HG03521 (cell line): Measurements from ENCODE around the gene MNDA.
"Not testable (repeated sequence)": the region's sequence is repeated elsewhere in the genome, so short reads cannot be mapped to it uniquely, and the experiment has no call there.

Source experiments
- ATAC-seq: cut with Tn5 transposase; IDR thresholded peaks from one replicate; pipeline ENCODE4 v1.9.1; 2021; ENCODE audit warnings: mild to moderate bottlenecking, moderate library complexity; ENCODE audit not compliant: unreplicated experiment

MNDA gene

GRCh38 chr1:158836038-158836437 is 4.9 kb downstream of the MNDA start:
- no peak for ATAC-seq

GRCh38 chr1:158838660-158839059 is 7.5 kb downstream of the MNDA start:
- no peak for ATAC-seq

DNA sequence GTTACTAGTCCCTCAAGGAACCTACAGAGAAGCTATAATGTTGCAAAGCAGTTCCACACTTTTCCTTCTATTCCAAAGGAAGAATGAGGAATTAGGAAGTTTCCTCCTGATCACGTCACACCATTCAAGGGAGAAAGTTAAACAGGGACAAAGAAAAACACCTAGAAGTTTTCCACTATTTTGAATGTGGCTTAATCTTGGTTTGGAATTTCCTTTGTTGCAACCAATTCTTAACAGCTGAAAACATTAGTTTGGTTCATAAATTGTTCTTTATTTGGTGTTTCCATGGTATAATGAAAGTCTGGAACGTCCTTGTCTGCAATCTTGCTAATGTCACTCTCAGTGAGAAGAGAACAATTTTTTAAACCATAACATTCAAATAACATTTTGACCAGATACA is 8.4 kb downstream of the MNDA start:
- ATAC-seq = no peak

DNA sequence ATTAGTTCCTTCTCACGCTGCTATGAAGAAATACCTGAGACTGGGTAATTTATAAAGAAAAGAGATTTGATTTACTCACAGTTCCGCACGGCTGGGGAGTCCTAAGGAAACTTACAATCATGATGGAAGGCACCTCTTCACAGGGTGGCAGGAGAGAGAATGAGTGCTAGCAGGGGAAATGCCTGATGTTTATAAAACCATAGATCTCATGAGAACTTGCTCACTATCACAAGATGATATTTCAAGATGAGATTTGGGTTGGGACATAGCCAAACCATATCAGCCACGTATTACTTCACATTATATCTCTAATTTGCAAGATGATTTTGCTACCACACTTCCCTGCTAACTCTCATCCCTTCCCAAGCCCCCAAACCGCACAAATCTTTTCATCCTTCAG is 9.1 kb downstream of the MNDA start:
- no peak for ATAC-seq

- ATAC-seq = no peak
Observed at GRCh38 chr1:158864595-158864994, 33.4 kb downstream of the MNDA start.

GRCh38 chr1:158870438-158870837 is 39.3 kb downstream of the MNDA start:
- ATAC-seq = not testable (repeated sequence)

- no peak for ATAC-seq
Observed at GRCh38 chr1:158873141-158873540, 42.0 kb downstream of the MNDA start.

DNA sequence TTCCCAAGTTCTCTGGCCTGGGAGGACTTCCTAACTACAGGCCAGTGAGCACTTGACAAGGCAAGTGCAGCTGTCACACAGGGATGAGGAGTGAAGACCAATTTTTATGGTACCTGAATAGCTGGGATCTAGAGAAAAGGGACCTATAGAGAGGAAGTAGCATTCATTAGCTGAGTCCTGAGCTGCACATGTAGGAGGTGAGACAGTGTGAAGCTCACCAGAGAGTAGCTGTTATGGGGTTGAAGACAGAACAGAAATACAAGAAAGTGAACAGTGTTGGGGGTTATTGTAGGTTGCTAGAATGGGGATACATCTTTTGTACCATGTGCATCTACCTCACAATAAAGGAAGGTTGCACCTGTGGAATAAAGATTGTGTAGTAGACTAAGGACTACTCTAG is 62.5 kb downstream of the MNDA start:
- no peak for ATAC-seq

DNA sequence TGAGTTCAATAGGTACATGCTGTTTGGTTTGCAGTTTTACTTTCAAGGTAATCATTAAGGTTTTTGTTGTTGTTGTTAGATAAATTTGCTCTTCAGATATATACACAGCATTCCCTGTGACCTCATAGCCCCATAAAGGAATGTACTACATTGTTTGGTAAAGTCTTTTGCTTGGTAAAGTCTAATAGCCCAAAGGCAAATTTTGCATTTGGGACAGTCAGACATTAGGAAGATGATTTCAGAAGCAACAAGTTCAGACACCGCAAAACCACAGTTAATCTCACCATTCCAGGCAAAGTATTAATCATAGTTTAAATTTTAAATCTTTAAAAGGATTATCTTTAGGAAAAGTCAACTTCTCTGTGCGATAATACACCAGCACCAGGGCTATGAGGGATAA is 67.6 kb downstream of the MNDA start:
- ATAC-seq = no peak
